Parathyroid adenoma (tissue), 2 donors: ENCODE results near the gene LUC7L.

ENCODE experiments used
- H2AFZ ChIP-seq: fragments of 300-600 bp; sonication (generic); one replicate; pipeline ENCODE4 v1.7.0; 2017; ENCODE audit warnings: antibody characterized with exemption, mild to moderate bottlenecking
- H3K27ac ChIP-seq: fragments of 300-600 bp; sonication (generic); one replicate; pipeline ENCODE4 v1.7.0; 2017
- H3K27me3 ChIP-seq: fragments of 300-600 bp; sonication (generic); one replicate; pipeline ENCODE4 v1.7.0; 2017; ENCODE audit warnings: low read length; ENCODE audit not compliant: control insufficient read depth, insufficient read depth
- H3K36me3 ChIP-seq: fragments of 300-600 bp; sonication (generic); one replicate; pipeline ENCODE4 v1.7.0; 2017; ENCODE audit warnings: low read length; ENCODE audit not compliant: control insufficient read depth, insufficient read depth
- H3K4me1 ChIP-seq: fragments of 300-600 bp; sonication (generic); one replicate; pipeline ENCODE4 v1.7.0; 2017; ENCODE audit warnings: control low read depth
- H3K4me2 ChIP-seq: fragments of 300-600 bp; sonication (generic); one replicate; pipeline ENCODE4 v1.7.0; 2017; ENCODE audit warnings: low read length
- H3K4me3 ChIP-seq: fragments of 300-600 bp; sonication (generic); one replicate; pipeline ENCODE4 v1.7.0; 2017; ENCODE audit warnings: low read depth, low read length
- H3K79me2 ChIP-seq: fragments of 300-600 bp; sonication (generic); one replicate; pipeline ENCODE4 v1.7.0; 2017; ENCODE audit warnings: control low read depth
- H3K9ac ChIP-seq: fragments of 300-600 bp; sonication (generic); one replicate; pipeline ENCODE4 v1.7.0; 2017; ENCODE audit warnings: mild to moderate bottlenecking
- H3K9me3 ChIP-seq: fragments of 300-600 bp; sonication (generic); one replicate; pipeline ENCODE4 v1.7.0; 2017; ENCODE audit warnings: low read length; ENCODE audit not compliant: control insufficient read depth
- TF ChIP-seq, protein P1 (sequence below): fragments of 300-600 bp; sonication (generic); IDR thresholded peaks from one replicate; pipeline ENCODE4 v1.7.0; 2017; ENCODE audit warnings: antibody characterized with exemption, mild to moderate bottlenecking
- donor health status: primary hyperparathyroidism.

LUC7L gene

GRCh38 chr16:191831-192230 lies 37.4 kb downstream of the LUC7L start:
- H3K36me3 ChIP-seq, result no peaks in the 10 kb centered on the region

DNA sequence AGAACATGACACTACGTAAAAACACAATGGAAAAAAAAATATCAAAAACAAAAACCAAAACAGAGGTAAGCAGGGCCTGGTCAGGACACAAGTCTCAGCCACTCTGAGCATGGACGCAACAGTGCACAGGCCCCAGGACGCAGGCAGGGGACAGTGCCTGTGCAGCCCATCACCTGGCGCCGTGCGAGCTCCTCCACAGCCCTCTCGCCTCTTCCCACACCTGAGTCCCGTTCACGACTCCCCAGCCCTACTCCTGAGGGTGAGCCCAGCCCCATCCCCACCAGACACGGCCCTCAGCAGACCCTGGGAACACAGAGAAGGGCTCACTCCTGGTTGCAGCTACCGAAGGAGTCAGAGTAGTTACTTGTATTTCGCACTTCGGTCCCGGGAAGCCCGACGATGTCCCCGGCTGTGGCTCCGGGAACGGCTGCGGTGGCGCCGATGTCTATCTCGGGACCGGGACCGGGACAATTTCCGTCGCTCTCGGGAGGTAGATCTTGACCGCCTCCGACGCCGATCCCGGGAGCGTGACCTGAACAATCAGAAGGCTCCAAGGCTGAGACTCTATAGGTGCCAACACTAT lies 39.6 kb downstream of the LUC7L start:
- no peaks in the 10 kb centered on the region for H3K9me3 ChIP-seq
- no peak overlapping the region for H3K4me3 ChIP-seq
- TF ChIP-seq, protein P1, sequence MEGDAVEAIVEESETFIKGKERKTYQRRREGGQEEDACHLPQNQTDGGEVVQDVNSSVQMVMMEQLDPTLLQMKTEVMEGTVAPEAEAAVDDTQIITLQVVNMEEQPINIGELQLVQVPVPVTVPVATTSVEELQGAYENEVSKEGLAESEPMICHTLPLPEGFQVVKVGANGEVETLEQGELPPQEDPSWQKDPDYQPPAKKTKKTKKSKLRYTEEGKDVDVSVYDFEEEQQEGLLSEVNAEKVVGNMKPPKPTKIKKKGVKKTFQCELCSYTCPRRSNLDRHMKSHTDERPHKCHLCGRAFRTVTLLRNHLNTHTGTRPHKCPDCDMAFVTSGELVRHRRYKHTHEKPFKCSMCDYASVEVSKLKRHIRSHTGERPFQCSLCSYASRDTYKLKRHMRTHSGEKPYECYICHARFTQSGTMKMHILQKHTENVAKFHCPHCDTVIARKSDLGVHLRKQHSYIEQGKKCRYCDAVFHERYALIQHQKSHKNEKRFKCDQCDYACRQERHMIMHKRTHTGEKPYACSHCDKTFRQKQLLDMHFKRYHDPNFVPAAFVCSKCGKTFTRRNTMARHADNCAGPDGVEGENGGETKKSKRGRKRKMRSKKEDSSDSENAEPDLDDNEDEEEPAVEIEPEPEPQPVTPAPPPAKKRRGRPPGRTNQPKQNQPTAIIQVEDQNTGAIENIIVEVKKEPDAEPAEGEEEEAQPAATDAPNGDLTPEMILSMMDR, result no peak
- no peaks in the 10 kb centered on the region for H3K4me1 ChIP-seq
- H3K79me2 ChIP-seq, result no peaks in the 10 kb centered on the region
- no peaks in the 10 kb centered on the region for H3K27me3 ChIP-seq
- no peaks in the 10 kb centered on the region for H3K36me3 ChIP-seq
- no peak overlapping the region for H3K4me2 ChIP-seq
- H3K9ac ChIP-seq, result no peak overlapping the region
- no peak overlapping the region for H3K27ac ChIP-seq
- H2AFZ ChIP-seq, result no peak overlapping the region

More at GRCh38 chr16:191831-192230, 37.4 kb downstream of the LUC7L start:
- H3K4me2 ChIP-seq, result no peak overlapping the region
- no peaks in the 10 kb centered on the region for H3K27me3 ChIP-seq
- H2AFZ ChIP-seq, result no peak overlapping the region
- H3K27ac ChIP-seq, result no peak overlapping the region
- TF ChIP-seq, protein P1, result no peak
- no peak overlapping the region for H3K9ac ChIP-seq
- H3K79me2 ChIP-seq, result no peaks in the 10 kb centered on the region
- no peaks in the 10 kb centered on the region for H3K9me3 ChIP-seq
- H3K4me3 ChIP-seq, result no peak overlapping the region
- no peaks in the 10 kb centered on the region for H3K4me1 ChIP-seq

DNA sequence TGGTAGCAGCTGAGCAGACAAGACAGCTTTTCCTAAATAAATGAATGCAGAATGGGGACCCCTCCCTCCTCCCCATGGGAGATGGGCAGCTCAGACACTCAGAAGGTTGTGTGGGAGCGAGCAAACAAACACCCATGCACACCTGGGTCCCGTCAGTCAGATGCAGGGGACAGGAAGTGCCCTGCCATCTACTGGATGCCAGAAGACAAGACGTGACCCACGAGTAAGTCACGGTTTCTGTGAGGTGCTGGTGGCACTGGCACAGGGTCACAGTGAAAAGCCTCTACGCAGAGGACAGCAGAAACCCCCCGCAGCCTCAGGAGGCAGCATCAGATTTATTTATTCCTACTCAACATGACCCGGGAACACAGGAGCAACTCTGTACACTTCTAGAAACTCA lies 40.6 kb downstream of the LUC7L start:
- Histone ChIP-seq H3K36me3 (no peaks in the 10 kb centered on the region), H3K4me1 (no peaks in the 10 kb centered on the region), H3K4me2 (no peak overlapping the region), H3K27ac (no peak overlapping the region), H3K79me2 (no peaks in the 10 kb centered on the region), H3K27me3 (no peaks in the 10 kb centered on the region), H3K4me3 (no peak overlapping the region), H2AFZ (no peak overlapping the region), H3K9me3 (no peaks in the 10 kb centered on the region), H3K9ac (no peak overlapping the region)
- TF ChIP-seq, protein P1, result no peak

GRCh38 chr16:187330-187729 lies 41.9 kb downstream of the LUC7L start:
- H3K9ac ChIP-seq, result no peak overlapping the region
- H2AFZ ChIP-seq, result no peak overlapping the region
- H3K9me3 ChIP-seq, result no peaks in the 10 kb centered on the region
- H3K27ac ChIP-seq, result no peak overlapping the region
- H3K4me2 ChIP-seq, result no peak overlapping the region
- H3K36me3 ChIP-seq, result no peaks in the 10 kb centered on the region
- H3K4me1 ChIP-seq, result no peaks in the 10 kb centered on the region
- H3K4me3 ChIP-seq, result no peak overlapping the region
- H3K79me2 ChIP-seq, result no peaks in the 10 kb centered on the region
- H3K27me3 ChIP-seq, result no peaks in the 10 kb centered on the region
- TF ChIP-seq, protein P1, result no peak

GRCh38 chr16:185691-186090 lies 43.6 kb downstream of the LUC7L start:
- Histone ChIP-seq H3K9ac (no peak overlapping the region), H3K4me3 (no peak overlapping the region), H3K27ac (no peak overlapping the region), H3K4me1 (peaks cover 9% of the 10 kb centered on the region), H3K79me2 (no peaks in the 10 kb centered on the region), H3K9me3 (no peaks in the 10 kb centered on the region), H3K36me3 (no peaks in the 10 kb centered on the region), H2AFZ (no peak overlapping the region), H3K4me2 (no peak overlapping the region), H3K27me3 (no peaks in the 10 kb centered on the region)
- TF ChIP-seq, protein P1, result no peak
